Ectodermal cell (in vitro differentiated cells): ENCODE measurements around the gene RPL18.
"Not testable (repeated sequence)": the region's sequence is repeated elsewhere in the genome, so short reads cannot be mapped to it uniquely, and the experiment has no call there.

ENCODE experiments used
- H3K27ac ChIP-seq: 2 replicates; pipeline ENCODE4 v1.7.0; 2013; ENCODE audit warnings: mild to moderate bottlenecking, low read depth, low read length; ENCODE audit not compliant: insufficient read depth, poor library complexity, severe bottlenecking
- H3K27me3 ChIP-seq: 2 replicates; pipeline ENCODE4 v1.7.0; 2013; ENCODE audit warnings: mild to moderate bottlenecking, low read length; ENCODE audit not compliant: insufficient read depth, control insufficient read depth, poor library complexity, severe bottlenecking
- H3K36me3 ChIP-seq: one replicate; pipeline ENCODE4 v1.7.0; 2013; ENCODE audit warnings: low read length; ENCODE audit not compliant: control insufficient read depth, insufficient read depth
- H3K4me1 ChIP-seq: one replicate; pipeline ENCODE4 v1.7.0; 2013; ENCODE audit warnings: low read length; ENCODE audit not compliant: control insufficient read depth, insufficient read depth
- H3K4me3 ChIP-seq: 2 replicates; pipeline ENCODE4 v1.7.0; 2013; ENCODE audit warnings: low read depth, low read length, control low read depth; ENCODE audit not compliant: insufficient read depth
- H3K9me3 ChIP-seq: 2 replicates; pipeline ENCODE4 v1.7.0; 2013; ENCODE audit warnings: mild to moderate bottlenecking, low read length, moderate library complexity; ENCODE audit not compliant: control insufficient read depth
- WGBS, 2 experiments: methylation state at CpG; one replicate each; pipeline ENCODE4 v1.1.7; 2013; ENCODE audit warnings: missing lambda C conversion rate in 2 of 2; 5-methylcytosine and 5-hydroxymethylcytosine counted together

The RPL18 gene

DNA sequence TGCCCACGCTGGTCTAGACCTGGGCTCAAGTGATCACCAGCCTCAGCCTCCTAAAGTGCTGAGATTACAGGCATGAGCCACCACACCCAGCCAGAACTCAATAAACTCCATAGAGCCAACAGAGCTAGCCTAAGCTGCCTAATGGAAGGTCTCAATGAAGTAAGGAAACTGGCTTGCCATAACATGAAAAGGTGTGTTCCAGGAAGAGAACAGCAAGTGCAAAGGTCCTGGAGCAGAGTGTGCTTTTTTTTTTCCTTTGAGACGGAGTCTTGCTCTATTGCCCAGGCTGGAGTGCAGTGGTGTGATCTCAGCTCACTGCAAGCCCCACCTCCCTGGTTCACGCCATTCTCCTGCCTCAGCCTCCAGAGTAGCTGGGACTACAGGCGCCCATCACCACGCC is 38.9 kb upstream of the RPL18 start:
- H3K27me3 ChIP-seq, H3K27ac ChIP-seq, H3K4me3 ChIP-seq, H3K36me3 ChIP-seq, H3K4me1 ChIP-seq, H3K9me3 ChIP-seq: not testable (repeated sequence)
- 94 to 96% methylated on average over 5 of the region's 5 CpGs for WGBS, 2 experiments

GRCh38 chr19:48656840-48657474 is 38.0 kb upstream of the RPL18 start:
- Histone ChIP-seq H3K27ac (no peak overlapping the region), H3K36me3 (no peaks in the 10 kb centered on the region), H3K9me3 (no peaks in the 10 kb centered on the region), H3K27me3 (no peaks in the 10 kb centered on the region), H3K4me1 (no peaks in the 10 kb centered on the region), H3K4me3 (no peak overlapping the region)
- whole genome bisulfite sequencing, 2 experiments: 59 to 64% methylated on average over 16 of the region's 16 CpGs

GRCh38 chr19:48654299-48655059 is 35.5 kb upstream of the RPL18 start:
- Histone ChIP-seq H3K4me1 (no peaks in the 10 kb centered on the region), H3K27ac (no peak overlapping the region), H3K9me3 (no peaks in the 10 kb centered on the region), H3K27me3 (no peaks in the 10 kb centered on the region), H3K36me3 (no peaks in the 10 kb centered on the region), H3K4me3 (no peak overlapping the region)
- 82 to 83% methylated on average over 11 of the region's 11 CpGs for WGBS, 2 experiments

- 80 to 82% methylated on average over 5 of the region's 5 CpGs for WGBS, 2 experiments
Observed at GRCh38 chr19:48651683-48652048, 32.7 kb upstream of the RPL18 start.

DNA sequence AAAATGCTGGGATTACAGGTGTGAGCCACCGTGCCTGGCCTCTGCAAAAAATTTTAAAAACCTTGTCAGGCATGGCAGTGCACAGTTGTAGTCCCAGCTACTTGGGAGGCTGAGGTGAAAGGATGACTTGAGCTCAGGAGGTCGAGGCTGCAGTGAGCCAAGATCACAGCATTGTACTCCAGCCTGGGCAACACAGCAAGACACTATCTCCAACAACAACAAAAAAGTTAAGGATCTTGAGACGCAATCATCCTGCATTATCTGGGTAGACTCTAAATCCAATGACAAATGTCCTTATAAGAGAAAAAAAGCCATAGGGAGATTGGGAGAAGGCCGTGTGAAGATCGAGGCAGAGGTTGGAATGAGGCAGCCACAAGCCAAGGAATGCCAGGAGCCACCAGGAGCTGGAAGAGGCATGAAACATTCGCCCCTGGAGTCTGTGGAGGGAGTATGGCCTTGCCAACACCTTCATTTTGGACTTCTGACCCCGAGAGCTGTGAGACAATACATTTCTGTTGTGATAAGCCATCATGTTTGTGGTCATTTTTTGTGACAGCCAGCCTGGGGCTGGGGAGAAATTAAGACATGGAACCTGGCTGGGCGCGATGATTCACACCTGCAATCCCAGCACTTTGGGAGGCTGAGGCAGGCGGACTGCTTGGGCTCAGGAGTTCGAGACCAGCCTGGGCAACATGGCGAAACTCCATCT is 32.1 kb upstream of the RPL18 start:
- no peaks in the 10 kb centered on the region for H3K36me3 ChIP-seq
- no peaks in the 10 kb centered on the region for H3K27me3 ChIP-seq
- H3K9me3 ChIP-seq: no peaks in the 10 kb centered on the region
- no peaks in the 10 kb centered on the region for H3K4me1 ChIP-seq
- 90 to 95% methylated on average over 12 of the region's 12 CpGs for WGBS, 2 experiments
- H3K27ac ChIP-seq: no peak overlapping the region
- H3K4me3 ChIP-seq: no peak overlapping the region

More at GRCh38 chr19:48651683-48652048, 32.7 kb upstream of the RPL18 start:
- Histone ChIP-seq H3K27me3 (no peaks in the 10 kb centered on the region), H3K27ac (no peak overlapping the region), H3K9me3 (no peaks in the 10 kb centered on the region), H3K4me1 (no peaks in the 10 kb centered on the region), H3K4me3 (no peak overlapping the region), H3K36me3 (no peaks in the 10 kb centered on the region)

GRCh38 chr19:48648134-48648533 is 29.2 kb upstream of the RPL18 start:
- WGBS, 2 experiments: 93% methylated on average over 2 of the region's 2 CpGs

DNA sequence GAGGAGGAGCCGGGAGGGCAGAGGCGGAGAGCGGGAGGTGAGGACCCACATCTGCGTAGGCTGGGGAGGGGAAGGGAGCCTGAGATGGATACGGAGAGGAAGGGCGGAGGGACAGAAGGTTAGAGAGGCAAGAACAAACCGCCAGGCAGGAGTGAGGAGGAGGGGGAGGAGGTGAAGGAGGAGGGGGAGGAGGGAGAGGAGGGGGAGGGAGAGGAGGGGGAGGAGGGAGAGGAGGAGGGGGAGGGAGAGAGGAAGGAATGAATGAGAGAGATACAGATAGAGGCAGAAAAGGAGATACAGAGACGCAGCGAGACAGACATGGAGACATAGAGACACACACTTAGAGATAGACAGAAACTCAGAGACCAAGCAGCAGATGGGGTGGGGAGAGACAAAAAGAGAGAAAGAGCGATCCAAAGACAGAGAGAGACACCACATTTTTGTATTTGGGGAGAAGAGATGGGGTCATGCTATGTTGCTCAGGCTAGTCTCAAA is 27.8 kb upstream of the RPL18 start:
- H3K27ac ChIP-seq: no peak overlapping the region
- no peaks in the 10 kb centered on the region for H3K9me3 ChIP-seq
- H3K4me3 ChIP-seq: peak overlapping the region; percentile 57
- no peaks in the 10 kb centered on the region for H3K36me3 ChIP-seq
- H3K27me3 ChIP-seq: no peaks in the 10 kb centered on the region
- peaks cover 4% of the 10 kb centered on the region for H3K4me1 ChIP-seq
- WGBS, 2 experiments: 23 to 28% methylated on average over 7 to 9 of the region's 10 CpGs

More at GRCh38 chr19:48648134-48648533, 29.2 kb upstream of the RPL18 start:
- peaks cover 4% of the 10 kb centered on the region for H3K4me1 ChIP-seq
- H3K27me3 ChIP-seq: no peaks in the 10 kb centered on the region
- no peaks in the 10 kb centered on the region for H3K36me3 ChIP-seq
- H3K9me3 ChIP-seq: no peaks in the 10 kb centered on the region
- no peak overlapping the region for H3K4me3 ChIP-seq
- H3K27ac ChIP-seq: no peak overlapping the region

- no peaks in the 10 kb centered on the region for H3K9me3 ChIP-seq
- peak within 1 kb of the TSS; percentile 57 for H3K4me3 ChIP-seq
Observed at GRCh38 chr19:48646001-48646721, 27.2 kb upstream of the RPL18 start, which contains the start of gene CA11. TSS of gene CA11 (minus strand) at chr19:48646187. CDS start at chr19:48645632, 555 bp downstream.

DNA sequence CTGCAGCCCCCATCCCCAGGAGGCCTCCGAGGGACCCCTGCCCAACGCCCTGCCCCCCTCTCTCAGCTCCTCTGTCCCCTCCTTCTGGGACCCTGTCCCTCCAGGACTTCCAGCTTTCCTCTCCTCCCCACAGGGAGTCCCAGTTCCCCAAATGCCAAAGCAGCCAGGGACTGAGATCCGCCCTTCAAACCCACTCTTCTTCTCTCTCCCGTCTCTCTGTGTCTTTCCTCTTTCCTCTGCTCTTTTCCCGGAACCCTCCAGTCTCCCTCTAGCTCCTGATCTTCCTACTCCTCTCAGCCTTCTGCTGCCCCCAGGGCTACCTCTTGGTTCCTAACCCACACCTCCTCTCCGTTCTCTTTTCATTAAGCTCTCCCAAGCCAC is 26.6 kb upstream of the RPL18 start:
- Histone ChIP-seq H3K4me3 (peak overlapping the region; percentile 57), H3K27me3 (no peaks in the 10 kb centered on the region), H3K9me3 (no peaks in the 10 kb centered on the region), H3K36me3 (no peaks in the 10 kb centered on the region), H3K4me1 (peaks cover 4% of the 10 kb centered on the region), H3K27ac (peak overlapping the region; percentile 89)
- 0% methylated on average over 6 of the region's 6 CpGs for WGBS, 2 experiments

More at GRCh38 chr19:48646001-48646721, 27.2 kb upstream of the RPL18 start, which contains the start of gene CA11:
- Histone ChIP-seq H3K27ac (peak within 1 kb of the TSS; percentile 89), H3K36me3 (no peaks in the 10 kb centered on the region), H3K4me1 (peaks cover 4% of the 10 kb centered on the region), H3K27me3 (no peaks in the 10 kb centered on the region)
- WGBS, 2 experiments: 0 to 1% methylated on average over 32 of the region's 33 CpGs
